Measurements from ENCODE around the gene CMTM2. TPM values are rescaled to one million over a fixed set of nuclear protein-coding genes. Genes with fewer than 3 reads are reported as not detected.

Gene CMTM2
- total and polyA plus RNA-seq, 2 of the 4 experiments (the other 2 are of a cell fraction), result not detected

- TF ChIP-seq BHLHE40 (IDR thresholded peaks at IDR 0.05; ENCODE audit: low read depth, low read length), result no peak
These were observed 31.9 kb upstream of the CMTM2 start (continued) for GRCh38 chr16:66547101-66547989.

- peaks cover 5% of the 10 kb centered on the region for H3K4me1 ChIP-seq (ENCODE audit: control insufficient read depth, insufficient read depth, low read length)
- dilution Hi-C loops (cut with HindIII; ENCODE audit: low sequenced_read_pairs, unreplicated experiment), result no loop called here
- in situ Hi-C loops (cut with MboI; ENCODE audit: low sequenced_read_pairs), result no loop called here
- peak overlapping the region; percentile 6 for H2AK9ac ChIP-seq (replicated peaks; ENCODE audit: low read depth, low read length, poor library complexity)
- no peak overlapping the region for H3K9ac ChIP-seq (ENCODE audit: low read depth, low read length)
- no peaks in the 10 kb centered on the region for H3K27me3 ChIP-seq (ENCODE audit: control insufficient read depth, insufficient read depth, low read length)
- H2BK15ac ChIP-seq (ENCODE audit: low read depth, low read length), result no peak overlapping the region
- no peaks in the 10 kb centered on the region for H3K9me3 ChIP-seq (ENCODE audit: control insufficient read depth, insufficient read depth, low read length)
- no peak overlapping the region for H3K18ac ChIP-seq (ENCODE audit: low read depth, low read length)
- no peak overlapping the region for H3K27ac ChIP-seq (ENCODE audit: insufficient read depth, low read length)
- ChIA-PET CTCF (no interaction called here), POLR2A (ENCODE audit: unreplicated experiment) (no interaction called here)
- WGBS, 2 experiments (ENCODE audit: extremely low coverage in 2 of 2, insufficient read length in 1 of 2), result 100% methylated on average over 2 of the region's 4 CpGs; no CpG with 5 or more reads in 1 of the 2 experiments
- peaks cover 12% of the 10 kb centered on the region; the same call in 1 of the 2 replicates for H3K9me1 ChIP-seq (ENCODE audit: insufficient read depth, low read length)
- H4K91ac ChIP-seq (ENCODE audit: insufficient read depth, low read depth, low read length), result no peak overlapping the region
- H4K5ac ChIP-seq (ENCODE audit: low read depth, low read length), result no peak overlapping the region
- no TSS peak for BruUV-seq (replicated peaks)
- DNase-seq (no peak), ATAC-seq (ENCODE audit: low read depth) (no peak)
- H2BK120ac ChIP-seq (ENCODE audit: low read depth, low read length), result no peak overlapping the region
- no peak overlapping the region for H2AFZ ChIP-seq (replicated peaks; ENCODE audit: low read length, poor library complexity)
- H4K20me1 ChIP-seq (ENCODE audit: insufficient read depth, low read length), result no peaks in the 10 kb centered on the region
- H2AK5ac ChIP-seq (ENCODE audit: low read depth, low read length), result no peak overlapping the region
- H3K4me3 ChIP-seq (ENCODE audit: insufficient read depth, low read depth, low read length), result no peak overlapping the region
- no peak for TF ChIP-seq RFX5 (IDR thresholded peaks at IDR 0.05; ENCODE audit: low read depth, low read length)
- TF ChIP-seq RAD21 (IDR thresholded peaks at IDR 0.05; ENCODE audit: low read length), result no peak
- TF ChIP-seq RCOR1 (IDR thresholded peaks at IDR 0.05; ENCODE audit: insufficient replicate concordance, low read length), result no peak
- no peak overlapping the region for H3K56ac ChIP-seq (ENCODE audit: extremely low read depth, insufficient read depth, low read length)
- intact Hi-C loops (cut with micrococcal nuclease), result no loop called here
- no peak overlapping the region for H3K4ac ChIP-seq (ENCODE audit: low read depth, low read length)
- no peak overlapping the region for H2BK20ac ChIP-seq (ENCODE audit: low read depth, low read length)
- H3K4me2 ChIP-seq (ENCODE audit: low read depth, low read length), result no peak overlapping the region
- peak overlapping the region; percentile 23; the same call in 1 of the 2 replicates for H3K23ac ChIP-seq (ENCODE audit: low read depth, low read length)
- peaks cover 25 to 32% of the 10 kb centered on the region in 2 experiments for H3K79me1 ChIP-seq (ENCODE audit: low read depth in 1 of 2, low read length in 2 of 2)
- H3K36me3 ChIP-seq (ENCODE audit: control insufficient read depth, insufficient read depth, low read length), result peaks cover 4% of the 10 kb centered on the region; the same call in 1 of the 2 replicates
- no peak overlapping the region for H4K8ac ChIP-seq (ENCODE audit: low read depth in 2 of 2, low read length in 2 of 2)
- H3K14ac ChIP-seq (replicated peaks; ENCODE audit: low read depth, low read length), result no peak overlapping the region
- no peak overlapping the region for H2BK5ac ChIP-seq (ENCODE audit: low read depth, low read length, poor library complexity, severe bottlenecking)
These were observed 31.2 kb upstream of the CMTM2 start for GRCh38 chr16:66548068-66548467.
